K562 (cell line): ENCODE data around the gene GNAL. TPM values are rescaled to one million over a fixed set of nuclear protein-coding genes. Genes with fewer than 3 reads are reported as not detected.

Source experiments
- ATAC-seq: fragments of 200-7000 bp; cut with Tn5 transposase; 3 replicates; pipeline ENCODE4 v1.9.1; 2020; ENCODE audit warnings: moderate library complexity
- BruUV-seq: library from RNA; stranded (reverse); fragments of 400-500 nt; replicated peaks from 2 replicates; lab custom pipeline; 2021; lab: Mats Ljungman, UMichigan
- CTCF ChIA-PET: fragments of 300-600 bp; formaldehyde crosslinking; extraction: SDS; loops from one replicate; lab custom pipeline; 2021; ENCODE audit warnings: low intra/inter-chr PET ratio; lab: Yijun Ruan, JAX
- POLR2A ChIA-PET: fragments of 300-600, 350-650 bp; sonication (Branson Sonifier 250); formaldehyde crosslinking; extraction: SDS; loops from one replicate; lab custom pipeline; 2021; ENCODE audit warnings: antibody characterized with exemption, inconsistent platforms; lab: Yijun Ruan, JAX
- DNase-seq, 4 experiments: peaks; one replicate each; pipeline versions ENCODE4 v3.0.0 to v3.0.0-alpha.2; 2011 to 2018; ENCODE audit warnings: low spot score in 3 of 4, mixed read lengths in 3 of 4; ENCODE audit errors: extremely low read depth in 1 of 4
- FAIRE-seq: peaks from 2 replicates; lab custom pipeline; 2011; peaks lifted over from hg19 to GRCh38; lab: Jason Lieb, UNC
- H2AFZ ChIP-seq: 2 replicates; pipeline ENCODE4 v1.6.0; 2011; ENCODE audit warnings: low read depth, low read length, control low read depth, inconsistent platforms
- H3K27ac ChIP-seq: fragments of 200-600 bp; 3 replicates; pipeline ENCODE4 v1.8.0; 2011; ENCODE audit warnings: low read depth, mild to moderate bottlenecking, control low read depth, inconsistent platforms, low read length, moderate library complexity, mixed read lengths; ENCODE audit errors: extremely low read depth
- H3K27me3 ChIP-seq, 2 experiments: fragments of 300-600 bp in 1 of 2; 2 replicates in 1 of 2; 3 replicates in 1 of 2; pipeline versions ENCODE4 v1.6.0 to v1.8.0; 2011; ENCODE audit warnings: inconsistent platforms in 2 of 2, low read length in 2 of 2, mild to moderate bottlenecking in 1 of 2, mixed read lengths in 1 of 2, moderate library complexity in 1 of 2; ENCODE audit not compliant: control insufficient read depth in 2 of 2, insufficient read depth in 2 of 2
- H3K36me3 ChIP-seq: fragments of 300-600 bp; 3 replicates; pipeline ENCODE4 v1.8.0; 2011; ENCODE audit warnings: mild to moderate bottlenecking, low read length, inconsistent platforms; ENCODE audit not compliant: control insufficient read depth, insufficient read depth
- H3K4me1 ChIP-seq, 2 experiments: fragments of 200-600 bp in 1 of 2; replicated peaks in 1 of 2; 2 replicates in 1 of 2; 3 replicates in 1 of 2; pipeline versions ENCODE4 v1.5.1 to v1.8.0; 2011; ENCODE audit warnings: inconsistent platforms in 2 of 2, low read length in 2 of 2, mild to moderate bottlenecking in 1 of 2, mixed read lengths in 1 of 2, moderate library complexity in 1 of 2; ENCODE audit not compliant: control insufficient read depth in 2 of 2, insufficient read depth in 2 of 2
- H3K4me2 ChIP-seq: 2 replicates; pipeline ENCODE4 v1.6.1; 2011; ENCODE audit warnings: low read length, control low read depth, inconsistent platforms, mixed read lengths; ENCODE audit not compliant: insufficient read depth
- H3K4me3 ChIP-seq: fragments of 200-600 bp; sonication (generic), shearing (Covaris generic); 2 replicates; pipeline ENCODE4 v1.5.1; 2016; ENCODE audit warnings: control low read depth, inconsistent platforms
- H3K79me2 ChIP-seq: fragments of 200-600 bp; 3 replicates; pipeline ENCODE4 v1.8.0; 2011; ENCODE audit warnings: low read length, inconsistent platforms; ENCODE audit not compliant: control insufficient read depth, insufficient read depth
- H3K9ac ChIP-seq, 2 experiments: 2 replicates each; pipeline versions ENCODE4 v1.6.0 to v1.6.1; 2011; ENCODE audit warnings: low read depth in 2 of 2, low read length in 2 of 2, control low read depth in 1 of 2, inconsistent platforms in 1 of 2, mild to moderate bottlenecking in 1 of 2, mixed read lengths in 1 of 2; ENCODE audit not compliant: insufficient read depth in 1 of 2
- H3K9me1 ChIP-seq: one replicate; pipeline ENCODE4 v1.6.0; 2011; ENCODE audit warnings: inconsistent platforms, mild to moderate bottlenecking, low read length, moderate library complexity; ENCODE audit not compliant: control insufficient read depth, insufficient read depth
- H3K9me3 ChIP-seq: replicated peaks from 2 replicates; pipeline ENCODE4 v1.5.1; 2011; ENCODE audit warnings: low read depth, low read length, inconsistent platforms; ENCODE audit not compliant: control insufficient read depth, insufficient read depth
- H4K20me1 ChIP-seq: replicated peaks from 2 replicates; pipeline ENCODE4 v1.6.1; 2011; ENCODE audit warnings: low read length, inconsistent platforms, mixed read lengths; ENCODE audit not compliant: control insufficient read depth, insufficient read depth
- ARNT ChIP-seq, 2 experiments: fragments of 450-650 bp; IDR thresholded peaks; 2 replicates each; pipeline ENCODE4 v1.6.1; 2016; ENCODE audit warnings: mild to moderate bottlenecking in 1 of 2
- ATF7 ChIP-seq: fragments of 450-650 bp; IDR thresholded peaks from 2 replicates; pipeline ENCODE4 v1.7.1; 2014; ENCODE audit warnings: mild to moderate bottlenecking, moderate library complexity
- BACH1 ChIP-seq: fragments of 200-800 bp; sonication (Bioruptor generic); IDR thresholded peaks from 2 replicates; pipeline ENCODE4 v1.6.1; 2016; ENCODE audit warnings: missing genetic modification characterization, missing compliant biosample characterization
- CBX3 ChIP-seq, 2 experiments: IDR thresholded peaks; 1 replicate in 1 of 2; 2 replicates in 1 of 2; pipeline ENCODE4 v1.6.1; 2012; ENCODE audit warnings: inconsistent platforms in 2 of 2, low read length in 2 of 2, borderline replicate concordance in 1 of 2, control low read depth in 1 of 2
- CHD1 ChIP-seq: fragments of 200-600 bp; sonication (generic); IDR thresholded peaks from one replicate; pipeline ENCODE4 v1.6.1; 2012; ENCODE audit warnings: mild to moderate bottlenecking, moderate library complexity, low read length, inconsistent platforms
- FOXK2 ChIP-seq, 2 experiments: fragments of 450-650 bp; IDR thresholded peaks in 1 of 2; conservative IDR thresholded peaks in 1 of 2; 2 replicates each; pipeline ENCODE4 v1.6.1; 2016; ENCODE audit warnings: low read depth in 2 of 2, mild to moderate bottlenecking in 1 of 2
- MAFG ChIP-seq: fragments of 450-650 bp; conservative IDR thresholded peaks from 2 replicates; pipeline ENCODE4 v1.6.1; 2016; ENCODE audit warnings: missing genetic modification characterization, missing compliant biosample characterization
- MAZ ChIP-seq, 2 experiments: fragments of 450-650 bp in 1 of 2; sonication (generic) in 1 of 2; formaldehyde crosslinking; IDR thresholded peaks in 1 of 2; conservative IDR thresholded peaks in 1 of 2; 2 replicates each; pipeline versions ENCODE4 v1.4.0 to v1.5.0; 2020; ENCODE audit warnings: mild to moderate bottlenecking in 1 of 2, missing genetic modification reagents in 1 of 2
- NBN ChIP-seq: fragments of 450-650 bp; IDR thresholded peaks from 2 replicates; pipeline ENCODE4 v1.6.1; 2016; ENCODE audit warnings: low read depth, mild to moderate bottlenecking
- NR0B1 ChIP-seq: fragments of 450-650 bp; IDR thresholded peaks from one replicate; pipeline ENCODE4 v1.6.1; 2018; ENCODE audit warnings: mild to moderate bottlenecking, moderate library complexity; ENCODE audit not compliant: partially characterized antibody
- PCBP1 ChIP-seq: fragments of 200-400 bp; formaldehyde crosslinking; IDR thresholded peaks from 2 replicates; pipeline ENCODE4 v1.6.1; 2018; ENCODE audit warnings: mild to moderate bottlenecking, low read depth, low read length; ENCODE audit not compliant: poor library complexity, severe bottlenecking
- RFX7 ChIP-seq: fragments of 250-450 bp; sonication (Bioruptor Pico); IDR thresholded peaks from 2 replicates; pipeline ENCODE4 v1.5.1; 2021; ENCODE audit warnings: mild to moderate bottlenecking
- WHSC1 ChIP-seq: IDR thresholded peaks from one replicate; pipeline ENCODE4 v1.6.1; 2012; ENCODE audit warnings: low read length, control low read depth, inconsistent platforms
- ZBTB7A ChIP-seq: IDR thresholded peaks from 2 replicates; pipeline ENCODE4 v1.6.1; 2011; ENCODE audit warnings: low read depth, mild to moderate bottlenecking, low read length, moderate library complexity, borderline replicate concordance; ENCODE audit not compliant: control insufficient read depth
- ZNF253 ChIP-seq: fragments of 250-450 bp; sonication (Bioruptor Pico); conservative IDR thresholded peaks from 2 replicates; pipeline ENCODE4 v1.6.1; 2021; ENCODE audit warnings: mild to moderate bottlenecking
- ZNF316 ChIP-seq: fragments of 450-650 bp; IDR thresholded peaks from 2 replicates; pipeline ENCODE4 v1.6.1; 2016
- ZNF592 ChIP-seq: fragments of 450-650 bp; IDR thresholded peaks from 2 replicates; pipeline ENCODE4 v1.6.1; 2017; ENCODE audit warnings: antibody characterized with exemption, mild to moderate bottlenecking
- ZNF778 ChIP-seq: fragments of 450-650 bp; formaldehyde crosslinking; IDR thresholded peaks from 2 replicates; pipeline ENCODE4 v1.4.0; 2020; ENCODE audit warnings: mild to moderate bottlenecking, moderate library complexity
- WGBS: fragments of 100-300 bp; shearing (Covaris generic); methylation state at CpG from one replicate; pipeline ENCODE4 v1.1.6; 2016; ENCODE audit warnings: low coverage, mixed read lengths; ENCODE audit not compliant: insufficient coverage; ENCODE audit errors: missing lambda C conversion rate; 5-methylcytosine and 5-hydroxymethylcytosine counted together
- in situ Hi-C: fragments of 300-500 bp; cut with MboI; formaldehyde crosslinking; loops from 4 replicates; pipeline ENCODE4 v1.15.0; 2018; ENCODE audit warnings: inconsistent platforms, mixed read lengths
- intact Hi-C: fragments of 100-400 bp; cut with micrococcal nuclease; formaldehyde crosslinking; loops from 2 replicates; pipeline ENCODE4 v1.14.2; 2022
- polyA plus RNA-seq, 8 experiments: library from polyadenylated mRNA; depleted of rRNA in 4 of 8; stranded (reverse) in 5 of 8; unstranded in 3 of 8; fragments of >200 nt; fragmentation: Nextera tagmentation in 2 of 8; fragmentation: Illumina TruSeq in 1 of 8; extraction: Ambion mirVana in 2 of 8; extraction: Trizol in 1 of 8; gene quantifications; 2 replicates each; pipeline versions ENCODE4 v1.2.1 to v1.2.3, GENCODE V29; 2011 to 2014; ENCODE audit warnings: inconsistent platforms in 1 of 8, missing spikeins in 1 of 8
- total RNA-seq, 7 experiments: library from RNA; depleted of rRNA in 6 of 7; stranded (reverse); fragments of >200 nt in 6 of 7; fragmentation: Illumina TruSeq in 2 of 7; extraction: Trizol in 2 of 7; gene quantifications; 2 replicates each; pipeline versions ENCODE4 v1.2.1 to v1.2.3, GENCODE V29; 2011 to 2021; ENCODE audit warnings: low replicate concordance in 1 of 7

Gene GNAL
- total and polyA plus RNA-seq, 9 of the 15 experiments (the other 6 are each of a cell fraction or from before 2014, with no cell fraction given) = under 0.01 to 0.10 (median 0.01) TPM; not detected in 5

GRCh38 chr18:11660691-11661090, 28.4 kb upstream of the GNAL start (continued):
- no peak for TF ChIP-seq CBX3 (IDR thresholded peaks at IDR 0.05; ENCODE audit: borderline replicate concordance in 1 of 2, low read length in 2 of 2)
- no peak for TF ChIP-seq BACH1
- no peak for TF ChIP-seq FOXK2 (conservative IDR thresholded peaks at IDR 0.05 in 1 of 2, IDR thresholded peaks at IDR 0.05 in 1 of 2; ENCODE audit: low read depth in 2 of 2)
- no peak for TF ChIP-seq PCBP1
- TF ChIP-seq RFX7 (CRISPR knock-in tag) = no peak
- TF ChIP-seq ZNF253 (CRISPR knock-in tag) = no peak
- no peak for TF ChIP-seq ARNT (IDR thresholded peaks at IDR 0.05)

GRCh38 chr18:11661430-11661829, 27.6 kb upstream of the GNAL start:
- Histone ChIP-seq H4K20me1 (0 out of 2 replicates have a peak, but pooled peaks cover 3% of the 10 kb centered on the region), H3K9me1 (no peaks in the 10 kb centered on the region), H3K79me2 (no peaks in the 10 kb centered on the region), H3K9ac (no peak overlapping the region), H3K9me3 (no peaks in the 10 kb centered on the region), H3K4me2 (no peak overlapping the region), H3K4me1 (no peaks in the 10 kb centered on the region), H2AFZ (no peak overlapping the region), H3K4me3 (no peak overlapping the region), H3K27me3 (peaks cover 12 to 24% of the 10 kb centered on the region in 2 experiments; a peak in 3 of 5 replicates), H3K36me3 (no peaks in the 10 kb centered on the region), H3K27ac (no peak overlapping the region)
- intact Hi-C loops (no loop called here), in situ Hi-C loops (no loop called here)
- ChIA-PET CTCF (no interaction called here), POLR2A (interaction anchor here (0.6 kb wide), 1 partner anchor 53 kb away, joined by 3 read pairs; no protein-coding TSS in a partner anchor)
- BruUV-seq = no TSS peak
- ATAC-seq (no peak), DNase-seq (peak in 1 of 4 experiments; percentile 9), FAIRE-seq (no peak)
- 0% methylated on average over 5 of the region's 5 CpGs for WGBS
- no peak for TF ChIP-seq NBN
- TF ChIP-seq ZBTB7A = no peak
- no peak for TF ChIP-seq NR0B1
- TF ChIP-seq CHD1 = no peak
- TF ChIP-seq ZNF316 = peak; percentile 99
- no peak for TF ChIP-seq WHSC1
- peak; percentile 99 for TF ChIP-seq MAFG (tag)
- no peak for TF ChIP-seq ZNF778 (CRISPR knock-in tag)
- no peak for TF ChIP-seq MAZ (CRISPR knock-in tag; conservative IDR thresholded peaks at IDR 0.05 in 1 of 2, IDR thresholded peaks at IDR 0.05 in 1 of 2)
- TF ChIP-seq FOXK2 (conservative IDR thresholded peaks at IDR 0.05 in 1 of 2, IDR thresholded peaks at IDR 0.05 in 1 of 2; ENCODE audit: low read depth in 2 of 2) = no peak
- no peak for TF ChIP-seq ZNF592
- TF ChIP-seq ATF7 = no peak
